GM18868 (cell line): ENCODE measurements around the gene CHRNB1.

Source experiments
- ATAC-seq: cut with Tn5 transposase; IDR thresholded peaks from one replicate; pipeline ENCODE4 v1.9.1; 2021; ENCODE audit warnings: mild to moderate bottlenecking, moderate library complexity; ENCODE audit not compliant: unreplicated experiment

The CHRNB1 gene

DNA sequence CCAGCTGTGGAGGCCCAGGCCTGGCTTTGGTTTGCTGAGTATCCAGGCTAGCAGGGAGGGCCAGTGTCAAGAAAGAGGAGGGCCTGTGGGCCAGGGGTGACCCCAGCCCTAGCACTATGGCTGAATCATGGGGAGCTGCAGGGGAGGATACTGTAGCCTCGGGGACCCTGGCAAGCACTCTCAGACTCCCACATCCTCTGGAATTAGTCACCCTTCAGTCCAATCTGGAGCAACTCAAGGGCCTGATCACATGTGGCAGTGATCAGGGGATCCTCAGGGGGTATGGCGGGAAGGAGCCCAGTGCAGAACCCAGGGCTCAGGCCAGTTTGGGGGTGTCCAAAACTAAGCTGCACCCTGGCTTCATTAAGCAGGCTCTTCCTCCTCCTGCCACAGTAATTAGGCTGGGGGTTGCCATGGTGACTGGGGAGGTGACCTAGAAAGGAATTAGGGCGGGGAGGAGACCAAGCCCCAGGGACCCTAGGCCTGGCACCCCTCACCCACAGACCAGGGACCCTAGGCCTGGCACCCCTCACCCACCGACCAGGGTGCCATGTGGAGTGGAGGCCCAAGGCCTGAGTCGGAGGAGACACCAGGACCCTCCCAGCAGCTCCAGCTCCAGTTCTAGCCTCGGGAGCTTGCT is 31.4 kb upstream of the CHRNB1 start:
- ATAC-seq = no peak

DNA sequence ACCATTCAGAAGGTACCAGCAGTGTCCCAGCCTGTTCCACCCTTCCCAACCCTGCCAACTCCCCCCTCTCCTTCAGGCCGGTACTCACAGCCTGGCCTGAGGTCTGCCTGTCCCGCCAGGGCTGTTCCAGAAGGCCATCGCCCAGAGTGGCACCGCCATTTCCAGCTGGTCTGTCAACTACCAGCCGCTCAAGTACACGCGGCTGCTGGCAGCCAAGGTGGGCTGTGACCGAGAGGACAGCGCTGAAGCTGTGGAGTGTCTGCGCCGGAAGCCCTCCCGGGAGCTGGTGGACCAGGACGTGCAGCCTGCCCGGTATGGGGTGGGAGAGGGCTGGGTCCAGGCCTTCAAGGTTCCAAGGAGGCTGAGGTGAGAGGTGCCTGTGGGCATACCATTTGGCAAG is 30.0 kb upstream of the CHRNB1 start:
- no peak for ATAC-seq

DNA sequence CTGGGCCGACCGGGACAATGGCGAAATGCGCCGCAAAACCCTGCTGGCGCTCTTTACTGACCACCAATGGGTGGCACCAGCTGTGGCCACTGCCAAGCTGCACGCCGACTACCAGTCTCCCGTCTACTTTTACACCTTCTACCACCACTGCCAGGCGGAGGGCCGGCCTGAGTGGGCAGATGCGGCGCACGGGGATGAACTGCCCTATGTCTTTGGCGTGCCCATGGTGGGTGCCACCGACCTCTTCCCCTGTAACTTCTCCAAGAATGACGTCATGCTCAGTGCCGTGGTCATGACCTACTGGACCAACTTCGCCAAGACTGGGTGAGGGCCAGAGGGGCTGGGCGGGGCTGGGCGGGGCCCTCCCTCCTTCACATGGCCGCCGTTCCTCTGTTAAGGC is 29.1 kb upstream of the CHRNB1 start:
- ATAC-seq = no peak

DNA sequence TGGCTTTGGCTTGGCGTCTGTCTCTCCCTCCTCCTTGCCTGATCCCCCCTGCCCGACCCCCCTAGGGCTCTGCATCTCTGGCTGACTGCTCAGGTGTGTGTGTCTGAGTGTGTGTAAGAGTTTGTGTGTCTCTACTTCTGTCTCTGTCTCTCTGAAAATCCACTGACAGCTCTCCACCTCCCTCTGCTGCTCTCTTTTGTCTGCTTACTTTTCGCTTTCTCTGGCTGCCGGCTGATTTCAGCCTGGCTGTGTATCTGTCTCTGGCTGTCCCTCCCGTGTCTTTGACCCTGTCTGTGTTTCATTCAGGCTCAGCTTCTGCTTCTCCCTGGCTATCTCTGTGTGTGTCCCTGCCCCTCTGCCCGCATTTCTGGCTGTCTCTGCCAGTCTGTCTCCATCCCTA is 28.5 kb upstream of the CHRNB1 start:
- no peak for ATAC-seq

DNA sequence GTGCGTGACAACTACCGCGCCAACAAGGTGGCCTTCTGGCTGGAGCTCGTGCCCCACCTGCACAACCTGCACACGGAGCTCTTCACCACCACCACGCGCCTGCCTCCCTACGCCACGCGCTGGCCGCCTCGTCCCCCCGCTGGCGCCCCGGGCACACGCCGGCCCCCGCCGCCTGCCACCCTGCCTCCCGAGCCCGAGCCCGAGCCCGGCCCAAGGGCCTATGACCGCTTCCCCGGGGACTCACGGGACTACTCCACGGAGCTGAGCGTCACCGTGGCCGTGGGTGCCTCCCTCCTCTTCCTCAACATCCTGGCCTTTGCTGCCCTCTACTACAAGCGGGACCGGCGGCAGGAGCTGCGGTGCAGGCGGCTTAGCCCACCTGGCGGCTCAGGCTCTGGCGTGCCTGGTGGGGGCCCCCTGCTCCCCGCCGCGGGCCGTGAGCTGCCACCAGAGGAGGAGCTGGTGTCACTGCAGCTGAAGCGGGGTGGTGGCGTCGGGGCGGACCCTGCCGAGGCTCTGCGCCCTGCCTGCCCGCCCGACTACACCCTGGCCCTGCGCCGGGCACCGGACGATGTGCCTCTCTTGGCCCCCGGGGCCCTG is 27.7 kb upstream of the CHRNB1 start:
- no peak for ATAC-seq

DNA sequence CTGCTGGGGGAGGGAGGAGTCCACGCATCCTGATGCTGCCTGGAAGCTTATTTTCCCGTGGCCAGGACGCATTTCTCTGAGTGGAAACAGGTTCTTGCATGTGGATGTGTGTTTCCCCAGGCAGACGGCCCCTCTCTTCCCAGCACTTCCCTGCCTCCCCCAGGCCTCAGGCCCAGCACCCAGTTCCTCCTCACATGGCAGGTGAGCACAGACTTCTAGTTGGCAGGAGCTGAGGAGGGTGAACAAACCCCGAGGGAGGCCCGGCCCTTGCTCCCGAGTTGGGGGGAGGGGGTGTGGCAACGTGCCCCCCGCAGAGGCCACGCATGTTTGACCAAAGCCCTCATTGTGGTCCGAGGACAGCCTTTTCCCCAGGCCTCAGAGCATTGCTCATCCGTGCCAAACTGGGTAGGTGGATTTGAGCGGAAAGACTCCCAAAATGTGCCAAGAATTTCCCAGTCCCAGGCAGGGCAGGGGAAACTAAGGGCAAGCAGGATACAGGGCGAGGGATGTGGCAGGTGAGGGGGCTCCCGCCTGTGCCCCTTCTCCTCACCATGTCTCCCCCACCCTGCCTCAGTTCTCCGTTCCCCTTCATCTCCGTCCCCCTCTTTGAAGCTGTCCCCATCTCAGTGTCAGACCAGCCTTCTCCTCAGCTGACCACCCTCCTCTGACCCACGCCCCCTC is 26.2 kb upstream of the CHRNB1 start:
- no peak for ATAC-seq

DNA sequence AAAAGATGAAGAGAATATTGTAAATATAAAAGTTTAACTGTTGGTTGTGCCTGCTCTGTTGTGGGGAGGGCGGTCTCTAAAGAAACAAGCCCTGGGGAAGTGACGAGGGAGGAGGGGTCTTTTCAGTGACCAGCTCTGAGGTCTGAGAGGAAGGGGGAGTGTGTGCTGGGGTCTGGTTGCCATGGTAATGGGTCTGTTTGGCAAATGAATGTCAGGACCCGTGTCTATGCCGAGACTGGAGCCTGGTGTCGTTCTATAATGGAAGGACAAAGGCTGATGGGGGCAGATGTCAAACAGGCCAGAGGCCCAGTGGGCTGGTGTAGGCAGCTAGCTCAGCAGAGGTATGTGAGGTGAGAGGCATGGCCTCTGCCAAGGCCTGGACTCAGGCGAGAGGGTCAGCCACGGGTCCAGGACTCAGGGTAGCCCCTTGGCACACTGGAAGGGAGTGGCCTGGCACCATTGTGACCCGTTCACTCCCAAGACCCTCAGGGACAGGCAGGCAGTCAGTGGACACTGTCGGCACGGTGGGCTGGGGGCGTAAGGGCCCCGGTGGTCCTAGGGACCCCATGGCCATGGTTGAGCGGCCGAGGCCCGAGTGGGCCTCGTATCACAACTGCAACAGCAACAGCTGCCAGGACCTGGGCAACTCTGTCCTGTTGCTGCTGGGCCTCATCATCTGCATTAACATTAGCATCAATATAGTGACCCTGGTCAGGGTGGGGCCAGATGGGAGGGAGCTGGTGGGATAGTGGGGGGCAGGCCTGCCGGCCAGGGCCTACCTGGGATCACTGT is 24.8 kb upstream of the CHRNB1 start, which contains the start of gene SPEM1:
TSS of gene SPEM1 (plus strand) at position 506 of the 792 bp plus-strand sequence. CDS start at position 567, 61 bp downstream.
- ATAC-seq = no peak

DNA sequence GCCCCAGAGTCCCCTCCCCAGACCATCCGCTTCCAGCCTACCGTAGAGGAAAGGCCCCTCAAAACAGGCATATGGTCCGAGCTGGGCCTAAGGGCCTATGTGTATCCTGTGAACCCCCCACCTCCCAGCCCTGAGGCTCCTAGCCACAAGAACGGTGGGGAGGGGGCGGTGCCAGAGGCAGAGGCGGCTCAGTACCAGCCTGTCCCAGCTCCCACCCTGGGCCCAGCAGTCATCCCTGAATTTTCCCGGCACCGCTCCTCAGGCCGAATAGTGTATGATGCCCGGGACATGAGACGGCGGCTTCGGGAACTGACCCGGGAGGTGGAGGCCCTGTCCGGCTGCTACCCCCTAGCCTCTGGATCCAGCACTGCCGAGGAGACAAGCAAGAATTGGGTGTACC is 23.7 kb upstream of the CHRNB1 start:
- no peak for ATAC-seq

DNA sequence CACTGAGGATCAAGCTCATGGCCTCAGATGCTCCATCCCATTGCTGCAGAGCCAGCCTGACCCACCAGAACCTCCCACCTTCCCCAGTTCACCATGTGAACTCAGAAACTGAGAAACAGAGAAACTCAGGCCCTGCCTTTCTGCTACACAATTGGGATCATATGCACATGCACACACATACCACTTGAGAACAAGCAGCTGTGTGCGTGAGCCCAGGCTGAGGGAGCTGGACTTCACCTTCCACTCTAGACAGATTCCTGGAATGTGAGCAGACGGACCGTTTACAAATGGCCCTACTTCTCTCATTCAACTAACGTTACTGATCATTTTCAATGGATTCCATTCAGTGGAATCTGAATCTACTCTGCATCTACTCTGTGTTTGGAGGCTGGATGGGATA is 21.2 kb upstream of the CHRNB1 start:
- ATAC-seq = no peak

DNA sequence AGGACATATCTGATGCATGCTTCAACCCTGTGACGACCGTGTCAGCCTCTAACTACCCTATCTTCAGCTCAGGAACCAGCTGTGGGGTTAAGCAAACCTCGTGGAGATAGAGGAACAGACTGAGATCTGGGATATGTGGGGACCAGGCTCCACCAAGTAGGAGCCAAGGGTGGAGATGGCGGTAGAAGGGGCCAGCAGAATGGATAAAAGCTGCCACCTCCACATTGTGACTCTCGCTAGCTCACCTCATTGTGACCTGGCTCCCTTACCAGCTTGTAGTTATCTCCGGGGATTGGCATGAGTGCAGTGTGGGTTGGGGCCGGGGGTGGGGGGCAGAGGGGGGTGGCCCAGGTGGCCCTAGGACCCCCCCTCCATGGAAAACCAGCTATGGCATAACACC is 19.5 kb upstream of the CHRNB1 start, which contains the start of gene SPEM2:
TSS of gene SPEM2 (plus strand) at position 301 of the 400 bp plus-strand sequence. CDS start at position 374, 73 bp downstream.
- no peak for ATAC-seq

DNA sequence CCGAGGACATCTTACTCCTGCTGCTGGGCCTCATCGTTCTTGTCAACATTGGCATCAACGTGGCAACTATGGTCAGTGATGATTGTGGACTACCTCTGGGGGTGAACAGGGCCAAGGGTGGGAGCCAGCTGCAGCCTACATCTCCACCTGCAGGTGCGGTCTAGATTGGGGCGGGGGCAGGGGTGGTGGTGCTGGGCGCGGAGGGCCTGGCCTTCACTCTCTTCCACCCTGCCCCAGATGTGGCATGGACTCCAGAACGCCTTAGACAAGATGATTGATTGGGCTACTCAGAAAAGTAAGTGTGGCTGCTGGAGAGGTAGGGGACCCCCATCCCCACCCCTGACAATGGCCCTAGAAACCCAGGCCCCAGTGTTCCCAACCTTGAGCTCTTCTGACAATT is 19.1 kb upstream of the CHRNB1 start:
- ATAC-seq = no peak

DNA sequence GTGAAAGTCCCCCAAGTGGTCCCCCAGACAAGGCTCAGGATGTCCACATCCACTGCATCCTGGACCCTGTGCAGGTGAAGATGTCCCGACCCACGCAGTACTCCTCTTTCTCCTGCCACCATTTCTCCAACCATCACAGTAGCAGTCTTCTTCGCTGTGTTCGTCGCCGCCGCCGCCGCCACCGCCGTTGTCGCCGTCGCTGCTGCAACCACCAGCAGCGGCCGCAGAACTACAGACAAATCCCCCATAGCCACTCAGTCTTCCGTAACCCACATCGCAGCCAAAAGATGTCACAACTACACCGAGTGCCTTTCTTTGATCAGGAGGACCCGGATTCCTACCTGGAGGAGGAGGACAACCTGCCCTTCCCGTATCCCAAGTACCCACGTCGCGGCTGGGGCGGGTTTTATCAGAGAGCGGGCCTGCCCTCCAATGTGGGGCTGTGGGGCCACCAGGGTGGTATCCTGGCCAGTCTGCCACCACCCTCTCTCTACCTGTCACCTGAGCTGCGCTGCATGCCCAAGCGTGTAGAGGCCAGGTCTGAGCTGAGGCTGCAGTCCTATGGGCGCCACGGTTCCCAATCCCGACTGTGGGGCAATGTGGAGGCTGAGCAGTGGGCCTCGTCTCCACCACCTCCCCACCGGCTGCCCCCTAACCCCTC is 18.5 kb upstream of the CHRNB1 start:
- no peak for ATAC-seq

DNA sequence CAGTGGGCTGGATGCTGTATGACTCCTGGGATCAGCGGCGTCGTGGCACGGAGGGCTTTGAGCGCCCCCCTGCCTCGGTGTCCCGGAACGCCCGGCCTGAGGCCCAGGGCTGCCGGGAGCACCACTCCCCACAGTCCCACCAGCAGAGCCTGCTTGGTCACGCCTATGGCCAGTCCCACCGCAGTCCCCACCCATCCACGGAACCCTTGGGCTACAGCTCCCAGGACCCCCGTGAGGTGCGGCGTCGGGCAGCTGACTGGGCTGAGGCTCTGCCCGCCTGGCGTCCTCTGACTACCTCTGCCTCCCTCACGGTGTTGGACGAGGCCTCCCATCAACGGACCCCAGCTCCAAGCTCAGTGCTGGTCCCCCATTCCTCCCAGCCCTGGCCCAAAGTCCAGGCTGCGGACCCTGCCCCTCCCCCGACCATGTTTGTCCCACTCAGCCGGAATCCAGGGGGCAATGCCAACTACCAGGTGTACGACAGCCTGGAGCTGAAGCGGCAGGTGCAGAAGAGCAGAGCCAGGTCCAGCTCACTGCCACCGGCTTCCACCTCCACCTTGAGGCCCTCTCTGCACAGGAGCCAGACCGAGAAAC is 17.9 kb upstream of the CHRNB1 start:
- no peak for ATAC-seq

DNA sequence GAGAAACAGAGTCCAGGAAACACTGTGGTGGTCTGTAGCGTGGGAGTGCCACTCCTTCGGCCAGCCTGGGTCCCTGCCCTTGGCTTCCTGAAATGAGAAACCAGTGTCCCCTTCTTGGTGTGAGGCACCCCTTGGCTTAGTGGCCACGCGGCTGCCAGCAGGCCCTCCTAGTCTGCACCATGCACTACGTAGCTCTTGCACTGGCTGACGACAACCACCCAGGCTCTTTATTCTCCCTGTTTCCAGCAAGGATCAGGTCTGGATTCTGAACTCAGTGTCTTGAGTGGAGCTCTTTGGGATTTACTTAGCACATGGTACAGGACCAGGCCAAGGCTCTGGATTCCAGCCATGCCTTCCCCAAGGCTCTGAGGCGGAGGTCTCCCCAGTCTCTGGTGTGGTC is 17.3 kb upstream of the CHRNB1 start:
- ATAC-seq = no peak

DNA sequence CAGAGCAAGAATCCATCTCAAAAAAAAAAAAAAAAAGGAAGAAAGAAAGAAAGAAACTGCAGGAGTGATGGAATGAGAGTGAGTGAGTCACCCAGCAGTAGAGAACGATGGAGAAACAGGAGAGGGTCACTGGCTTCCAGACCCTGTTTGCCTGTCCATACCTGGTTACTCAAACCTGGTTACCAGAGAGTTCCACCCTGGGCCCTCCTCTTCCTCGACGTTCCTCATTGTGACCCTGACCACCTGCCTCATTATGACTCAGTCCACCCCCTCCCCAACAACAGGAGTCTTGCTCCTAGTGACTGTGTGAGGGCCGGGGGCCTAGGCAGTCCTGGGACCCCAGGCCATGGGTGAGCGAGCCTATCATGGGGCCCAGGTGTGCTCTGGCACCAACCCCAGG is 16.3 kb upstream of the CHRNB1 start, which contains the start of gene SPEM3:
TSS of gene SPEM3 (plus strand) at position 301 of the 400 bp plus-strand sequence. CDS start at position 347, 46 bp downstream.
- no peak for ATAC-seq

DNA sequence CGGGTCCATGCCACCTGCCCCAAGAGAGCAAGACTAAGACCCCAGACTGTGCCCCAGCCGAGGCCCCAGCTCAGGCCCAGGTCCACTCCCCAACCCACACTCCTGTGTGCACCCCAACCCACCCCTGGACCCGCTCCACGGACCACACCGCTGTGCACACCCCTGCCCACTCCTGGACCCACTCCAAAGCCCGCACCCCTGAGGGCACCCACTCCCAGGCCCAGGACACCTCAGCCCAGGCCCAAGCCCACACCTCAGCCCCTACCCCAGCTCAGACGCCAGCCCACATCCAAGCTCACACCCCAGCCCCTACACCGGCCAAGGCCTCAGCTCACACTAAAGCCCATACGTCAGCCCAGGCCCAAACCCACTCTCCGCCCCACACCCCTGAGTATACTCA is 15.1 kb upstream of the CHRNB1 start:
- ATAC-seq = no peak

DNA sequence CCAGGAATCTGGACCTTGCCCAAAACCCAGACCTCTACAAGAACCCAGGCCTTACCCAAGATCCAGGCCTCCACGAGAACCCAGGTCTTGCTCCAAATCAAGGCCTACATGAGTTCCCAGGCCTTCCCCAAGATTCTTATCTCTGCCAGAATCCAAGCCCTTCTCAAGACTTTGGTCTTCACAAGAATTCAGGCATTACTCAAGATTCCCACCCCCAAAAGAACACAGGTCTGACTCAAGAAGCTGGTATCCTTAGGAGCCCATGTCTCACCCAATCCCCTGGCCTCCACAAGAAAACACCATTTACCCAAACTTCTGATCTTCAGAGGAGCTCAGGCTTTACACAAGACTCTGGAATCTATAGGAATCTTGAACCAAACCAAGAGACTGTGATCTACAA is 13.6 kb upstream of the CHRNB1 start:
- ATAC-seq = no peak

DNA sequence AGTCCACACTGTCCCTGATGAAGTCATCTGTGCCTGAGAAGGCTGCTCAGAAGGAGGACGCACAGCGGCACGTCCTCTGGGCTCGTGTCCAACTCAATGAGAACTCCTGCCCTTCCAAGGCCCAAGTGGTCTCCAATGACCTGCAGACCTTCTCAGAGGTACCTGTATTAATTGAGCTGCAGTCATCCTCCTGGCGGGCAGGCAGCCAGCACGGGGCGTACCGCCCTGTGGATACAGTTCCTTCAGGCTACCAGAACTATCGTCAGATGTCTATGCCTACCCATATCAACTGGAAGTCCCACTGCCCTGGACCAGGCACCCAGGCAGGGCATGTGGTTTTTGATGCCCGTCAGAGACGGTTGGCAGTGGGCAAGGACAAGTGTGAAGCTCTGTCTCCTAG is 12.6 kb upstream of the CHRNB1 start:
- ATAC-seq = no peak

DNA sequence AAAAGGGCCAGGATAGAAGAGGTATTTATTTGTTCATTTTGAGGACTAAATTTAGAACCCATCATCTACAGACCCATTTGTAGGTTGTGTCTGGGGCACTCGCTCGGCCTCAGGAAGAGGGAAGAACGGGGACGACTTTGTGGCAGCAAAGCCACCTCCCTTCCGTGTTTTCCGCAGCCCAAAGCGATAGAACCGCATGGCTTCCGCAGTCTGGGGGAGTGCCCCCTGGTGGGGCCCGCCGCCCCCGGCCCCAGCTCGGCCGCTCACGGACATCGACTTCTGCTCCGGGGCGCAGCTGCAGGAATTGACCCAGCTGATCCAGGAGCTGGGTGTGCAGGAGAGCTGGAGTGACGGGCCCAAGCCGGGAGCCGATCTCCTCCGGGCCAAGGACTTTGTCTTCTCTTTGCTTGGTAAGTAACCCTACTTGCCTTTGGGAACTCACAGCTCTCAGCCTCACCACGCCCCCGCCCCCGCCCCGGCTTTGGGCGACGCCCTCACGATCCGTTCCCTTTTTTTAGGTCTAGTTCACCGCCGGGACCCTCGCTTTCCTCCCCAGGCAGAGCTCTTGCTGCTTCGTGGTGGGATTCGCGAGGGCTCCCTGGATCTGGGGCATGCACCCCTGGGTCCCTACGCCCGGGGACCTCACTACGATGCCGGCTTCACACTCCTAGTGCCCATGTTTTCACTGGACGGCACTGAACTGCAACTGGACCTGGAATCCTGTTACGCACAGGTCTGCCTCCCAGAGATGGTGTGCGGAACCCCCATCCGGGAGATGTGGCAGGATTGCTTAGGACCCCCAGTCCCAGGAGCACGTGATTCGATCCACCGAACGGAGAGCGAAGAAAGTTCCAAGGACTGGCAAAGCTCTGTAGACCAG is 8.9 kb upstream of the CHRNB1 start:
- ATAC-seq = peak; percentile 4
